Sciatic nerve (tissue), 2 donors: ENCODE measurements around the gene UPK3A. TPM values are rescaled to one million over a fixed set of nuclear protein-coding genes. Genes with fewer than 3 reads are reported as not detected.

Experiments used
- ATAC-seq: fragments of 200-7000 bp; cut with Tn5 transposase; one replicate; pipeline ENCODE4 v1.9.1; 2020; ENCODE audit warnings: mild to moderate bottlenecking, moderate library complexity
- DNase-seq: peaks from one replicate; pipeline ENCODE4 v3.0.0-alpha.2; 2020; ENCODE audit warnings: low spot score
- intact Hi-C: fragments of 100-400 bp; cut with DNase I; formaldehyde crosslinking; loops from one replicate; pipeline ENCODE4 v1.14.2; 2022
- total RNA-seq: library from RNA; stranded (reverse); fragmentation: NEBNext Ultra II Directional; extraction: Animal tissue kit (Norgen Biotek cat#: 25700); gene quantifications from one replicate; pipeline ENCODE4 v1.2.1, GENCODE V29; 2021
- donor health status: DM: no; HTN: no; CAD: no.
- donor health status: DM: no; HTN: no; CAD: no.

UPK3A gene
- total RNA-seq, 1 donor from 2014 or later: not detected

DNA sequence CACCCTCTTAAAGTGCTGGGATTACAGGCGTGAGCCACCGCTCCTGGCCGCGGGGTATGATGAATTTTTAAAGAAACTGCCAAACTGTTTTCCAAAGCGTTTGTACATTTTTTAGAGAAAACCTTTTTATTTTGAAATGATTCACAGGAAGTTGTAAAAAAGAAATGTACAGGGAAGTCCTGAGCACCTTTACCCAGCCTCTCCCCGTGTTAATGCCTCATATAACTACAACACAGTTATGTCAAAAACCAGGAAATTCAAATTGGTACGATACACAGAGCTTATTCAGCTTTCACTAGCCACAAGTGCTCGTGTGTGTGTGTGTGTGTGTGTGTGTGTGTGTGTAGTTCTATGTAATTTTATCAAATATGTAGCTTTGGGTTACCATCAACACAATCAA lies 18.0 kb downstream of the UPK3A start:
- no peak for DNase-seq
- ATAC-seq: no peak
- intact Hi-C loops: no loop called here

DNA sequence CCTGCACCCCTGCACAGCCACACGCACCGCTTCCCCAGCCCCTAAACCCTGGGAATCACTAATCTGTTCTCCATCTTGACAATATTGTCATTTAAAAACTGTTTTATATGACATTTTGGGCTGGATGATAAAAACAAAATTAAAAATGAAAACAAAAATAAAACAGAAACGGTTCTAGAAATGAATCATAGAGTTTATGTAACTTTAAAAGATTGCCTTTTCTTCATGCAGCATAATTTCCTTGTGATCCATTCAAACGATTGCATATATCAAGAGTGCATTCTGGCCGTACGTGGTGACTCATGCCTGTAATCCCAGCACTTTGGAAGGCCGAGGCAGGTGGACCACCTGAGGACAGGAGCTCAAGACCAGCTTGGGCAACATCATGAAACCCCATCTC lies 18.4 kb downstream of the UPK3A start:
- ATAC-seq: no peak
- no peak for DNase-seq
- intact Hi-C loops: no loop called here

DNA sequence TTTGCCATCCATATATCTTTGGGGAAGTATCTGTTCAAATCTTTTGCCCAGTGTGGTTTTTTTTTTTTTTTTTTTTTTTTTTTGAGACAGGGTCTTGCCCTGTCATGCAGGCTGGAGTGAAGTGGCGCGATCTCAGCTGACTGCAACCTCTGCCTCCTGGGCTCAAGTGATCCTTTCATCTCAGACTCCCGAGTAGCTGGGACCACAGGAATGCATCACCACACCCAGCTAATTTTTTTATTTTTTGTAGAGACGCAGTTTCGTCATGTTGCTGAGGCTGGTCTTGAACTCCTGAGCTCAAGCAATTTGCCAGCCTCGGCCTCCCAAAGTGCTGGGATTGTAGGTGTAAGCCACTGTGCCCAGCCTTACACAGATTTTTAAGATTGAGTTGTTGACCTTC lies 20.2 kb downstream of the UPK3A start:
- no peak for ATAC-seq

GRCh38 chr22:45305456-45306075 lies 20.8 kb downstream of the UPK3A start:
- no peak for DNase-seq
- no peak for ATAC-seq
- intact Hi-C loops: no loop called here

More for the DNA sequence above, 20.2 kb downstream of the UPK3A start:
- intact Hi-C loops: no loop called here
- DNase-seq: no peak

- intact Hi-C loops: no loop called here
- DNase-seq (no peak), ATAC-seq (no peak)
These were observed 21.4 kb downstream of the UPK3A start for GRCh38 chr22:45306139-45306538.

GRCh38 chr22:45308391-45308956 lies 23.7 kb downstream of the UPK3A start:
- DNase-seq: no peak
- ATAC-seq: no peak
- intact Hi-C loops: no loop called here

DNA sequence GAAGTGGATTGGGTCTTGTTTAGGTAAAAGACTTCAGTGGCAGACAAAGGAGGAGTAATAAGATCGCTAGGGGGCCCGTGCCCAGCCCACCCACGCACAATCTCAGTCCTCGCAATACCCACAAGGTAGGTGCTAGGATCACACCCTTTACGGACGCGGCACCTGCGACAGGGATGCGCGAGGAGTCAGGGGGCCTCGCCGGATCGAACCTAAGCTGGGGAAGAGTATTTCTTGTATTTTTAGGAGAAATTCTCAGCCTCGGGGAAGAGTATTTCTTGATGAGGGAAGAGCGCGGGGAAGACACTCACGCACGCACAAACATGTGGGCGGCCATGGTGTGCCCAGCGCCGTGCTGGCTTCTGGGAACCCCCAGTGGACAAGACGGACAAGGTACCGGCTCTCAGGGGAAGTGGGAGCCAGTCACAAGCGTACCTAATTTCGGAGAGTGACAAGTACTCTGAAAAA lies 24.2 kb downstream of the UPK3A start:
- DNase-seq (no peak), ATAC-seq (peak; percentile 21)
- intact Hi-C loops: no loop called here

DNA sequence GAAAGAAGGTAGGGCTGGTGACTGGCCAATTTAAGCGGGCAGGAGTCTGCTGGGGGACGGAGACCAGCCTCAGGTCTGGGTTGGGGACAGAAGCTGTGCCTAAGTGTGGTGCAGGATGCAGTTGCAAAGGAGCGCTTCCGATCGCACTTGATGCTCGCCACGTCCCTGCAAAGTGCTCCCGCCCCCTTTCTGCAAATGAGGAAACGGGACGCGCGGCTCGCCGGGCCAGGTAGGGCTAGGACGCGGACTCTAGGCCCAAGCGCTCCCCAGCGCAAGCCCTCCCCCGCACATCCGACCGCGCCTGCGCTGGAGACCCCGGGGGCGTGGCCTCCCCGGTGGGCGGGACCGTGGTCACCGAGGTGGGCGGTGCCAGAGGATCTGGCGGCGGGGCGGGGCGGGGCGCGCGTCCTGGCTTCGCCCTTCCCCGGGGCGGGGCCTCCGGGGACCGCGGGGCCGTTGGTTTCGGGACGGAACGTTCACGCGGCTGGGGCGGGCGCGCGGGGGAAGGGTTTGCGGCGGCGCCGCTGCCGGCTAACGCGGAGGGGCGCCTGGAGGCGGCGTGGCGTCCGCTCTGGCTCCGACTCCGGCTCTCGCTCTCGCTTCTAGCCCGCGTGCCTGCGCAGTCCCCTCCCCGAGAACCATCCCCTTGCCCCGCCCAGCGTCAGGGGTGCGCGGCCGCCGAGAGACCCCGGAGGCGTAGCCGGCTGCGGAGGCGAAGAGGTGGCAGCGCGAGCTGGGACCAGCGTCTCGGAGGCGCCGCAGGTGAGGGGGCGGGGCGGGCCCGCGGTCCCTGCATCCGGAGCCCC lies 24.9 kb downstream of the UPK3A start, which contains the start of gene FAM118A:
Gene FAM118A (plus strand): TSS at position 513 of the 806 bp plus-strand sequence. CDS start 12,446 bp downstream, outside the sequence.
- peak; percentile 96 for ATAC-seq
- peak; percentile 97 for DNase-seq
- intact Hi-C loops: no loop called here

GRCh38 chr22:45310331-45310976 lies 25.7 kb downstream of the UPK3A start:
- intact Hi-C loops: no loop called here
- no peak for ATAC-seq
- no peak for DNase-seq

DNA sequence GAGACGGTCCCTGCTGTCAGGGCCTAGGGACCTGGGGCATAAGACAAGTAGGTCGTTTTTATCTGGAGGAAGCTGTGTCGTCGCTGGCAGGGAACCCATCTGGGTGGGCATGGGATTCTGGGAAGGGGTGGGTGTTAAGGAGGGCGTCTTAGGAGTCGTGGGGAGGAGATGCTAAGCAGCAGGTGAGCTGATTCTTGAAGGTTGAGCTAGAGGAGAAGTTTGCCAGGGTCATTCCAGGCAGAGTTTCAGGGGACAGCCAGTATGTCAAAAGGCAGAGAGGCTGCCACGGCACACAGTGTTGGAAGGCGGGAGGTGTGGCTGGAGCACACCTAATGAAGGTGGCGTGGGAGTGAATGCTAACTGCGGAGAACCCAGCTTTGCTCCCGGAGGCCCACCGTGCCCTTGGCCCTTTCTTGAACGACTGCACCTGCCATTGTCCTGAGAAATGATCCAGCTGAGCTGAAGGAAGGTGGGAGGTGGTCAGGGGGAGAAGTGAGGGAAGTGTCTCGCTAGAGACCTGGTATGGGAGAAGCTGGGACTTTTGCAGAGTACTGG lies 26.3 kb downstream of the UPK3A start:
- DNase-seq (no peak), ATAC-seq (no peak)
- intact Hi-C loops: no loop called here

DNA sequence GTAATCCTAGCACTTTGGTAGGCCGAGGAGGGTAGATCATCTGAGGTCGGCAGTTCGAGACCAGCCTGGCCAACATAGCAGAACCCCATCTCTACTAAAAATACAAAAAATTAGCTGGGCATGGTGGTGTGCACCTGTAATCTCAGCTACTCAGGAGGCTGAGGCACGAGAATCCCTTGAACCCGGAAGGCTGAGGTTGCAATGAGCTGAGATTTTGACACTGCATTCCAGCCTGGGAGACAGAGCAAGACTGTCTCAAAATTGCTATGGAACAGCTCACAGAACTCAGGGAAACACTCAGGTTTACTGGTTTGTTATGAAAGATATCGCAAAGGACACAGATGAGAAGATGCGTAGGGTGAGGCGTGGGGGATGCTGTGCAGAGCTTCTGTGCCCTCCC lies 27.7 kb downstream of the UPK3A start:
- intact Hi-C loops: no loop called here
- ATAC-seq: no peak
- DNase-seq: no peak

DNA sequence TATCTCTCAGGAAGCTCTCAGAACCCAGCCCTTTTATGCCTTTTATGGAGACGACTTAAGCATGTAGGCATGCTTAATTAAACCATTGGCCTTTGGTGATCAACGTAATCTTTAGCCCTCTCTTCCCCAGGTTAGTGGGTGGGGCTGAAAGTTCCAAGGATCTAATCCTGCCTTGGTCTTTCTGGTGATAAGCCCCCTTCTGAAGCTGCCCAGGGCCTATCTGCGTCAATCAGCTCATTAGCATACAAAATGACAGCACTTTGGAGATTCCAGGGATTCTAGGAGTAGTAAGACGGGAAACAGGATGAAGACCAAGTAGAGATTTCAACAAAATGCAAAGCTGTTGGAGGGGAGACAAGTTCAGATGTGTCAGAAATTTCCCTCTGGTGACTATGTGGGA lies 28.1 kb downstream of the UPK3A start:
- ATAC-seq: no peak
- intact Hi-C loops: no loop called here

GRCh38 chr22:45314054-45314721 lies 29.4 kb downstream of the UPK3A start:
- DNase-seq (no peak), ATAC-seq (no peak)
- intact Hi-C loops: no loop called here

More for the DNA sequence above, 28.1 kb downstream of the UPK3A start:
- DNase-seq: no peak

- intact Hi-C loops: no loop called here
- DNase-seq (no peak), ATAC-seq (no peak)
These were observed 30.0 kb downstream of the UPK3A start for GRCh38 chr22:45314786-45315185.

DNA sequence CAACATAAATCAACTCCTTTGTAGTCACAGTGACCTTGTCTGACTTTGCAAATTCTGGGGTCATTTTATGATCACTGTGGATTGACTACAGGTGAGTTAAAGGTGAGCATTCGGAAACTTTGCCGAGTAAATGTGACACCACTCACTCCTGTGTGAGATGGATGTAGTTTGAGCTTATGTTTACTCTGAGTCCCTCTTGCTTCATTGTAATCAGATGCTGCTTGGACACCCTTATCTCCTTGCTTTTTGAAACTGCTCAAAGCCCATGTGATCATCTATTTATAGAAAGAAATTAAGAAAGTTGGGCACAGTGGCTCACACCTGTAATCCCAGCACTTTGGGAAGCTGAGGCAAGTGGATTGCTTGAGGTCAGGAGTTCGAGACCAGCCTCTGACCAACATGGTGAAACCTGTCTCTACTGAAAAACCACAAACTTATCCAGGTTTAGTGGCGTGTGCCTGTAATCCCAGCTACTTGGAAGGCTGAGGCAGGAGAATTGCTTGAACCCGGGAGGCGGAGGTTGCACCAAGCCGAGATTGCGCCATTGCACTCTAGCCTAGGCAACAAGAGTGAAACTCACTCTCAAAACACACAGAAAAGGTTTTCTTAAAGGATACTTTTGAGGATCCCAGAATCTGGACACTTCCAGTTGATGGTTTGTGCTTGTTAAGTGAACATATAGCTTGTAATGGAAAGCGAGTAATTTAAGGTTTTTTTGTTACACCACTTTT lies 32.2 kb downstream of the UPK3A start:
- intact Hi-C loops: no loop called here
- ATAC-seq (peak; percentile 4), DNase-seq (no peak)

- DNase-seq (peak; percentile 68), ATAC-seq (peak; percentile 87)
- intact Hi-C loops: no loop called here
These were observed 32.9 kb downstream of the UPK3A start for GRCh38 chr22:45317551-45318167.

DNA sequence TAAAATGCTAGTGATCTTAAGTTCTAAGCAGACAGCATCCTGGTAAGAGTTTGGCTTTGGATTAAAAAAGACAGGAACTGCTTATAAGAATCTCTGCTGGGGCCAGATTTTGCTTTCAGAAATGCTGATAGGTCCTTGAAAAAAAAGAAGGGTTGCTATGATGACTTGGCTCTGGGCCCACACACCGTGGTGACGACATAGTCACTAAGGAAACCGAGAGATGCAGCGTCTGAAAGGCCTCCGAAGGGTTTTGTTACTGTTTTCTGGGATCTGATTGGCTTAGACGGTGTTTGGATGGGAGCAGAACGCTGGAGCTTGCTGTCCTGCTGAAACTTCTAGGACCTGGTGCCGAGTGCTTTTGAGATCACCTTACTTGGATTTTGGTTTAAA lies 33.4 kb downstream of the UPK3A start:
- ATAC-seq (peak; percentile 81), DNase-seq (peak; percentile 88)
- intact Hi-C loops: no loop called here
